Bronchial epithelial cell (primary cell): Measurements from ENCODE around the gene NOTCH1. TPM values are rescaled to one million over a fixed set of nuclear protein-coding genes. Genes with fewer than 3 reads are reported as not detected.

Source experiments
- DNase-seq: peaks from one replicate; pipeline ENCODE4 v3.0.0-alpha.2; 2010; ENCODE audit warnings: low read depth
- FAIRE-seq: peaks from 2 replicates; lab custom pipeline; 2011; peaks lifted over from hg19 to GRCh38; lab: Jason Lieb, UNC
- H3K27me3 ChIP-seq: 2 replicates; pipeline ENCODE4 v1.5.1; 2011; ENCODE audit warnings: low read length; ENCODE audit not compliant: control insufficient read depth, insufficient read depth
- H3K36me3 ChIP-seq: 2 replicates; pipeline ENCODE4 v1.5.1; 2011; ENCODE audit warnings: low read length; ENCODE audit not compliant: control insufficient read depth, insufficient read depth
- H3K4me3 ChIP-seq: 2 replicates; pipeline ENCODE4 v1.5.1; 2011; ENCODE audit warnings: mild to moderate bottlenecking, low read depth, low read length, control low read depth
- CTCF ChIP-seq: IDR thresholded peaks from 2 replicates; pipeline ENCODE4 v1.5.1; 2011; ENCODE audit warnings: mild to moderate bottlenecking, moderate library complexity, low read length, control low read depth, inconsistent platforms; ENCODE audit not compliant: insufficient read depth, severe bottlenecking
- total RNA-seq: library from RNA; depleted of rRNA; stranded (reverse); fragments of >200 nt; gene quantifications from 2 replicates; pipeline ENCODE4 v1.2.1, GENCODE V29; 2014

The NOTCH1 gene
- total RNA-seq, 1 donor from 2014 or later = 70.0 TPM

GRCh38 chr9:136486823-136487620, 58.8 kb downstream of the NOTCH1 start:
- FAIRE-seq (no peak), DNase-seq (no peak)
- TF ChIP-seq CTCF = no peak
- Histone ChIP-seq H3K36me3 (no peaks in the 10 kb centered on the region), H3K27me3 (no peaks in the 10 kb centered on the region), H3K4me3 (no peak overlapping the region)

GRCh38 chr9:136486131-136486530, 59.7 kb downstream of the NOTCH1 start:
- no peak for TF ChIP-seq CTCF
- Histone ChIP-seq H3K27me3 (no peaks in the 10 kb centered on the region), H3K4me3 (no peak overlapping the region), H3K36me3 (no peaks in the 10 kb centered on the region)
- no peak for FAIRE-seq
- DNase-seq = no peak

- Histone ChIP-seq H3K4me3 (peak overlapping the region; percentile 48), H3K27me3 (no peaks in the 10 kb centered on the region), H3K36me3 (no peaks in the 10 kb centered on the region)
- DNase-seq = peak; percentile 62
- FAIRE-seq = no peak
- TF ChIP-seq CTCF = peak; percentile 94
Measured at GRCh38 chr9:136485049-136486045, 60.5 kb downstream of the NOTCH1 start.

- FAIRE-seq = no peak
- TF ChIP-seq CTCF = no peak
- Histone ChIP-seq H3K4me3 (peak overlapping the region; percentile 48), H3K27me3 (no peaks in the 10 kb centered on the region), H3K36me3 (peaks cover 1% of the 10 kb centered on the region)
- DNase-seq = peak; percentile 79
Measured at GRCh38 chr9:136484153-136485048, 61.4 kb downstream of the NOTCH1 start.

GRCh38 chr9:136483589-136484152, 62.2 kb downstream of the NOTCH1 start:
- FAIRE-seq (no peak), DNase-seq (peak; percentile 76)
- TF ChIP-seq CTCF = no peak
- Histone ChIP-seq H3K27me3 (no peaks in the 10 kb centered on the region), H3K4me3 (peak overlapping the region; percentile 48), H3K36me3 (peaks cover 1% of the 10 kb centered on the region)
